ENCODE measurements around the gene PHF20.

DNA sequence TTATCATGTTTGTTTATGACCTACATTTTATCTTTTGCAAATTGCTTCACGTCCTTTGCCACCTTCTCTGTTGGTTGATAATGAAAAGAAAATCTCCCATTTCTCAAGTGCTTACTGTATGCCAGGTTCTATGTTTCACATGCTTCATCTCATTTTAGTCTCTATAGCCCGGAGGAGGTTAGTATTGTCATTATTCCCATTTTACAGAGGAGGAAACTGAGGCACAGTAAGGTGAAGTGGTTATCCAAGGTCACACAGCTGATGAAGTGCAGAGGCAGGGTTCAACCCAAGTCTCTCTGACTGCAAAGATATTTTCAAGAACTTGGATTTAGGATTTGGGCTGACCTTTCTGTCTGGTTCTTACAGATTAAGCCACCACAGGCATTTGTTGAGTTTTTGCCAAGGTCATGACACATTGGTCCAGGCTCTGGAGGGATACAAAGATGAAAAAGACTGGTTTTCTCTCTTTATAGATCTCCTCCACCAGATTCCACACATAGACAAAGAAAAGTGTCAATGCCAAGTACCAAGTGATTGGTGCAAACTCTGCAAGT, 217.2 kb downstream of the PHF20 start:
- TF ChIP-seq CTCF (IDR thresholded peaks at IDR 0.05), result no peak
- TF ChIP-seq POLR2A (IDR thresholded peaks at IDR 0.05), result no peak

Data from esophagus squamous epithelium (tissue), 4 donors.